ENCODE measurements around the gene ARHGAP26. TPM values are rescaled to one million over a fixed set of nuclear protein-coding genes. Genes with fewer than 3 reads are reported as not detected.

ARHGAP26 gene
- polyA plus RNA-seq, 1 donor (not counting 4 experiments of a cell fraction or from before 2014, with no cell fraction given): 3.9 TPM

DNA sequence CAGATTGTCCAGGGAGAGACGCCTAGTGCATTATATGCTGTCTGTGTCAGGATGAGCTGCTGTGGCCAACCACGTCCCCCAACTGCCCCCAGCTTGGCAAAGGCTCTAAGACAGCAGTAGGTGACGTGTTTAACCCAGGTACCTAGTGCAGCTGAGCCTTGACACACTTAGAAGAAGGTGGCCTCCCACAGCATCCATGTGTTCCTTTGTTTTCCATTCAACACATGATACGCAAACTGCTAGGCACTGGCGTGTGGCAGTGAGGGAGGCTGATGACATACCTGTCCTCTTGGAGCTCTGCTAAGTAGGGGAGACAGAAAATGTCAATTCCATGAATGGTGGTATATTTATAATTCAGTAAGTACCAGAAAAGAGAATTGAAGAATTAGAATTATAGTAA is 341.6 kb downstream of the ARHGAP26 start:
- Histone ChIP-seq H3K27me3 (ENCODE audit: control insufficient read depth, extremely low read depth, insufficient read depth, low read length) (no peaks in the 10 kb centered on the region), H3K9me3 (ENCODE audit: control insufficient read depth, low read depth, low read length) (no peaks in the 10 kb centered on the region), H4K20me1 (ENCODE audit: control insufficient read depth, extremely low read depth, insufficient read depth, low read length) (no peaks in the 10 kb centered on the region), H3K9ac (ENCODE audit: control insufficient read depth, extremely low read depth, insufficient read depth, low read length) (no peak overlapping the region), H3K4me2 (ENCODE audit: control insufficient read depth, extremely low read depth, insufficient read depth, low read depth, low read length) (no peak overlapping the region), H3K79me2 (ENCODE audit: control insufficient read depth, insufficient read depth, low read length) (no peaks in the 10 kb centered on the region), H3K27ac (ENCODE audit: control insufficient read depth, insufficient read depth, low read length) (no peak overlapping the region), H2AFZ (ENCODE audit: control insufficient read depth, low read length) (no peak overlapping the region), H3K4me3 (ENCODE audit: control insufficient read depth in 2 of 3, extremely low read depth in 1 of 3, insufficient read depth in 2 of 3, low read depth in 1 of 3, low read length in 3 of 3) (no peak overlapping the region), H3K36me3 (ENCODE audit: control insufficient read depth in 2 of 2, extremely low read depth in 1 of 2, insufficient read depth in 2 of 2, low read length in 2 of 2) (no peaks in the 10 kb centered on the region), H3K4me1 (ENCODE audit: control insufficient read depth, extremely low read depth, insufficient read depth, low read length) (peaks cover 8% of the 10 kb centered on the region), H3K9me1 (ENCODE audit: control insufficient read depth, extremely low read depth, insufficient read depth, low read length) (no peaks in the 10 kb centered on the region)
- TF ChIP-seq, protein P1, sequence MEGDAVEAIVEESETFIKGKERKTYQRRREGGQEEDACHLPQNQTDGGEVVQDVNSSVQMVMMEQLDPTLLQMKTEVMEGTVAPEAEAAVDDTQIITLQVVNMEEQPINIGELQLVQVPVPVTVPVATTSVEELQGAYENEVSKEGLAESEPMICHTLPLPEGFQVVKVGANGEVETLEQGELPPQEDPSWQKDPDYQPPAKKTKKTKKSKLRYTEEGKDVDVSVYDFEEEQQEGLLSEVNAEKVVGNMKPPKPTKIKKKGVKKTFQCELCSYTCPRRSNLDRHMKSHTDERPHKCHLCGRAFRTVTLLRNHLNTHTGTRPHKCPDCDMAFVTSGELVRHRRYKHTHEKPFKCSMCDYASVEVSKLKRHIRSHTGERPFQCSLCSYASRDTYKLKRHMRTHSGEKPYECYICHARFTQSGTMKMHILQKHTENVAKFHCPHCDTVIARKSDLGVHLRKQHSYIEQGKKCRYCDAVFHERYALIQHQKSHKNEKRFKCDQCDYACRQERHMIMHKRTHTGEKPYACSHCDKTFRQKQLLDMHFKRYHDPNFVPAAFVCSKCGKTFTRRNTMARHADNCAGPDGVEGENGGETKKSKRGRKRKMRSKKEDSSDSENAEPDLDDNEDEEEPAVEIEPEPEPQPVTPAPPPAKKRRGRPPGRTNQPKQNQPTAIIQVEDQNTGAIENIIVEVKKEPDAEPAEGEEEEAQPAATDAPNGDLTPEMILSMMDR (optimal IDR thresholded peaks at IDR 0.05 in 1 of 3, IDR thresholded peaks at IDR 0.05 in 1 of 3, conservative IDR thresholded peaks at IDR 0.05 in 1 of 3; ENCODE audit: extremely low read depth in 1 of 3, insufficient read depth in 2 of 3, low read length in 3 of 3): no peak
- TF ChIP-seq EZH2 (IDR thresholded peaks at IDR 0.05; ENCODE audit: low read length): no peak
- no peak for DNase-seq (ENCODE audit: low read depth, low spot score)
- dilution Hi-C loops (cut with MboI; ENCODE audit: extremely low pct_ligation_motif_present, low sequenced_read_pairs): no loop called here
- FAIRE-seq: no peak

DNA sequence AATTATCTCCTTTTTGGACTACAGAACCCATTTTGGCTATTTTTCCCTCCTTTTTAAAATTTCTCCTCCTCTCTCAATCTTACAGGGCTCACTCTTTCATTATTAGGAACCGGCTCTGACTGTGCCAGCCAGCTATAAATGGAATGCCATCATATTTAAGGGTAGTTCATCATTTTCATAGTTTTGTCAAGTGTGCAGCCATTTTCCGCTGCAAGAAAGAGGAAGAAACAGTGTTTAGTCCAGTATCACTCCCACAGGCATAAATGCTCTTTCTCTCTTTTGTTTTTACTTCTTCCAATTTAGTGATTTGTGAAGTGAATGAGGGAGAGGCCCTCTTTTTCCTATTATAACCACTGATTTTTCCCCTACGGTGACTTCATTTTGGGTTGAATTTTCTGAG is 343.3 kb downstream of the ARHGAP26 start:
- no peak for FAIRE-seq
- dilution Hi-C loops (cut with MboI; ENCODE audit: extremely low pct_ligation_motif_present, low sequenced_read_pairs): no loop called here
- Histone ChIP-seq H3K4me1 (ENCODE audit: control insufficient read depth, extremely low read depth, insufficient read depth, low read length) (peaks cover 8% of the 10 kb centered on the region), H3K27me3 (ENCODE audit: control insufficient read depth, extremely low read depth, insufficient read depth, low read length) (no peaks in the 10 kb centered on the region), H3K4me3 (ENCODE audit: control insufficient read depth in 2 of 3, extremely low read depth in 1 of 3, insufficient read depth in 2 of 3, low read depth in 1 of 3, low read length in 3 of 3) (no peak overlapping the region), H2AFZ (ENCODE audit: control insufficient read depth, low read length) (no peak overlapping the region), H3K9me3 (ENCODE audit: control insufficient read depth, low read depth, low read length) (no peaks in the 10 kb centered on the region), H3K27ac (ENCODE audit: control insufficient read depth, insufficient read depth, low read length) (no peak overlapping the region), H3K36me3 (ENCODE audit: control insufficient read depth in 2 of 2, extremely low read depth in 1 of 2, insufficient read depth in 2 of 2, low read length in 2 of 2) (no peaks in the 10 kb centered on the region), H3K9me1 (ENCODE audit: control insufficient read depth, extremely low read depth, insufficient read depth, low read length) (no peaks in the 10 kb centered on the region), H3K4me2 (ENCODE audit: control insufficient read depth, extremely low read depth, insufficient read depth, low read depth, low read length) (no peak overlapping the region), H4K20me1 (ENCODE audit: control insufficient read depth, extremely low read depth, insufficient read depth, low read length) (no peaks in the 10 kb centered on the region), H3K9ac (ENCODE audit: control insufficient read depth, extremely low read depth, insufficient read depth, low read length) (no peak overlapping the region), H3K79me2 (ENCODE audit: control insufficient read depth, insufficient read depth, low read length) (no peaks in the 10 kb centered on the region)
- TF ChIP-seq, protein P1 (optimal IDR thresholded peaks at IDR 0.05 in 1 of 3, IDR thresholded peaks at IDR 0.05 in 1 of 3, conservative IDR thresholded peaks at IDR 0.05 in 1 of 3; ENCODE audit: extremely low read depth in 1 of 3, insufficient read depth in 2 of 3, low read length in 3 of 3): no peak
- TF ChIP-seq EZH2 (IDR thresholded peaks at IDR 0.05; ENCODE audit: low read length): no peak
- no peak for DNase-seq (ENCODE audit: low read depth, low spot score)

All from keratinocyte (primary cell).